Epithelial cell of proximal tubule (primary cell): ENCODE data around the gene LRRN4. TPM values are rescaled to one million over a fixed set of nuclear protein-coding genes. Genes with fewer than 3 reads are reported as not detected.

Experiments
- DNase-seq: peaks from one replicate; pipeline ENCODE4 v3.0.0-alpha.2; 2011; ENCODE audit warnings: low read depth
- H3K4me3 ChIP-seq: 2 replicates; pipeline ENCODE4 v1.5.1; 2011; ENCODE audit warnings: low read depth, mild to moderate bottlenecking, low read length
- total RNA-seq: library from RNA; depleted of rRNA; stranded (reverse); fragments of >200 nt; gene quantifications from 2 replicates; pipeline ENCODE4 v1.2.3, GENCODE V29; 2015
- TF ChIP-seq, protein P1 (sequence below): conservative IDR thresholded peaks from 2 replicates; pipeline ENCODE4 v1.5.1; 2012; ENCODE audit warnings: low read depth, mild to moderate bottlenecking, low read length

LRRN4 gene
- total RNA-seq, 1 donor from 2014 or later, result 152 TPM

DNA sequence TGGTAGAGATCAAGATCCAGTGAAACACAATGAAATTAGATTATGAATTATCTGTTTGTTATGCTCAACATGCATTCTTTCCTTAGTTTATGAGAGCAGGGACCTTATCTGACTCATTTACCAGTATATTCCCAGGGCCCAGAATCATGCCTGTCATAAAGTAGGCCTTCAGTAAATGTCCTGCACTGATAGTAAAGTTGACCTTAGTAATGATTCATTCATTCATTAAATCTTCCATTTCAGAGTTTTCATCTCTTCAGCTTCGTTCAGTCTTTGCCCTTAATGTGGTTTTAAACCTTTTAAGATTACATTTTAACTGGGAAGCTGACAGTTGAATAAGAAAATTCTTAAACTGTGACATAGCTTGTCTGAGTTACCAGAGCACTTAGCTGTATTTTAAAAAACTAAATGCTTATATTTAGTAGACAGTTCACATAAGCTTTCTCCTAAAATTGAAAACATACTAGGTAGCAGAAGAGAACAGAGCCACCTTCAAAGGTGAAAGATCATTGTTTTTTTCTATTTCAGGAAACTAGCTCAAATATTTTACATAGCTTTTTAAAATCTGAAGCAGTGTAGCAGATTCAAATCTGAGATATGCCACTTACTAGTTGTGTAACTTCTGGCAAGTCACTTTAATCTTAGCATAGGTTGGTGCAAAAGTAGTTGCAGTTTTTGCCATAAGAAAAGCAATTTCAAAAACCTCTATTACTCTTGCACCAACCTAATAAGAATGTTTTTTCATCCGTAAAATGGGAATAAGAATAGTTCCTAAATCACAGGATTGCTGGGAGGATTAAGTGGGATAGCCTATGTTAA lies 62.0 kb downstream of the LRRN4 start:
- DNase-seq, result peak; percentile 81
- TF ChIP-seq, protein P1, sequence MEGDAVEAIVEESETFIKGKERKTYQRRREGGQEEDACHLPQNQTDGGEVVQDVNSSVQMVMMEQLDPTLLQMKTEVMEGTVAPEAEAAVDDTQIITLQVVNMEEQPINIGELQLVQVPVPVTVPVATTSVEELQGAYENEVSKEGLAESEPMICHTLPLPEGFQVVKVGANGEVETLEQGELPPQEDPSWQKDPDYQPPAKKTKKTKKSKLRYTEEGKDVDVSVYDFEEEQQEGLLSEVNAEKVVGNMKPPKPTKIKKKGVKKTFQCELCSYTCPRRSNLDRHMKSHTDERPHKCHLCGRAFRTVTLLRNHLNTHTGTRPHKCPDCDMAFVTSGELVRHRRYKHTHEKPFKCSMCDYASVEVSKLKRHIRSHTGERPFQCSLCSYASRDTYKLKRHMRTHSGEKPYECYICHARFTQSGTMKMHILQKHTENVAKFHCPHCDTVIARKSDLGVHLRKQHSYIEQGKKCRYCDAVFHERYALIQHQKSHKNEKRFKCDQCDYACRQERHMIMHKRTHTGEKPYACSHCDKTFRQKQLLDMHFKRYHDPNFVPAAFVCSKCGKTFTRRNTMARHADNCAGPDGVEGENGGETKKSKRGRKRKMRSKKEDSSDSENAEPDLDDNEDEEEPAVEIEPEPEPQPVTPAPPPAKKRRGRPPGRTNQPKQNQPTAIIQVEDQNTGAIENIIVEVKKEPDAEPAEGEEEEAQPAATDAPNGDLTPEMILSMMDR, result no peak
- no peak overlapping the region for H3K4me3 ChIP-seq

DNA sequence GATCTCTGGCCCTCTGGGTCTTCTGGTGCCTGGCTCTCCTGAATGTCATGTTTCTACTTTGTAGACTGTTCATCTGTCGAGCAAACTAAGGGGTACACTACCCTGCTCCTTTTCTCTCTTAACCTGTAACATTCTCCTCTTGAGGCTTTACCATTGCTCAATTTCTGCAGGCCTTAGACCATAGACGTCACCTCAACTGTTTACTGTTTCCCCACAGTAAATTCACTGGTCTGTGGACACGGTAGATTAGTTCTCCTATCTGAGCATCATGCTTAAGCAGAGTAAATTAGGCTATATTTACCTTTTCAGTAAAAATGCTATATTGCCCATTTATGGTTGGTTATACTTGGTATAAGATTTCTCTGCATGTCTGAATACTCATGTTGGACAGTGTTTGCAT lies 62.9 kb downstream of the LRRN4 start:
- TF ChIP-seq, protein P1, result no peak
- no peak overlapping the region for H3K4me3 ChIP-seq
- DNase-seq, result no peak

Other genes starting within 250 kb of the LRRN4 start
- 0.29 and 0.52 TPM in 2 replicates for gene CHGB, start 142.6 kb downstream of the LRRN4 start, total RNA-seq
- 12.3 and 21.6 TPM in 2 replicates for gene TRMT6, start 103.5 kb downstream of the LRRN4 start, total RNA-seq
- 16.1 and 19.2 TPM in 2 replicates for gene MCM8, start 103.4 kb downstream of the LRRN4 start, total RNA-seq
- gene CRLS1, start 47.9 kb downstream of the LRRN4 start, total RNA-seq, result 36.8 and 42.0 TPM in 2 replicates
- 21.8 and 26.1 TPM in 2 replicates for gene FERMT1, start 69.0 kb upstream of the LRRN4 start, total RNA-seq